Liver (tissue), 9 donors: ENCODE results near the gene CBFA2T2. TPM values are rescaled to one million over a fixed set of nuclear protein-coding genes. Genes with fewer than 3 reads are reported as not detected.

Source experiments
- DNase-seq: peaks from one replicate; pipeline ENCODE4 v3.0.0-alpha.2; 2017; ENCODE audit warnings: low spot score
- H3K27ac ChIP-seq, 2 donors: one replicate each; pipeline ENCODE4 v1.7.0; 2013; ENCODE audit warnings: inconsistent platforms in 2 of 2, low read length in 2 of 2, control low read depth in 1 of 2, low read depth in 1 of 2, mild to moderate bottlenecking in 1 of 2
- H3K27me3 ChIP-seq, 4 donors: one replicate each; pipeline versions ENCODE4 v1.6.1 to v1.7.0; 2013; ENCODE audit warnings: low read length in 3 of 4, inconsistent platforms in 1 of 4, mild to moderate bottlenecking in 1 of 4, moderate library complexity in 1 of 4; ENCODE audit not compliant: control insufficient read depth in 4 of 4, insufficient read depth in 4 of 4
- H3K36me3 ChIP-seq, 4 donors: one replicate each; pipeline versions ENCODE4 v1.6.1 to v1.7.0; 2013; ENCODE audit warnings: low read length in 3 of 4, mild to moderate bottlenecking in 3 of 4, low read depth in 1 of 4, moderate library complexity in 1 of 4; ENCODE audit not compliant: control insufficient read depth in 4 of 4, insufficient read depth in 3 of 4
- H3K4me1 ChIP-seq, 4 donors: one replicate each; pipeline versions ENCODE4 v1.6.1 to v1.7.0; 2013; ENCODE audit warnings: low read length in 3 of 4, mild to moderate bottlenecking in 3 of 4, moderate library complexity in 1 of 4; ENCODE audit not compliant: control insufficient read depth in 4 of 4, insufficient read depth in 4 of 4
- H3K4me3 ChIP-seq, 3 donors: one replicate each; pipeline versions ENCODE4 v1.6.1 to v1.7.0; 2013; ENCODE audit warnings: low read length in 3 of 3, control low read depth in 1 of 3, low read depth in 1 of 3, mild to moderate bottlenecking in 1 of 3
- H3K9ac ChIP-seq, 2 donors: one replicate each; pipeline ENCODE4 v1.7.0; 2013; ENCODE audit warnings: low read length in 2 of 2, mild to moderate bottlenecking in 2 of 2, moderate library complexity in 2 of 2, control low read depth in 1 of 2, low read depth in 1 of 2
- H3K9me3 ChIP-seq, 4 donors: one replicate each; pipeline versions ENCODE4 v1.6.1 to v1.7.0; 2013; ENCODE audit warnings: low read length in 3 of 4; ENCODE audit not compliant: control insufficient read depth in 4 of 4
- ATF3 ChIP-seq: IDR thresholded peaks from 2 replicates; pipeline ENCODE4 v1.6.1; 2016; ENCODE audit warnings: antibody characterized with exemption
- CTCF ChIP-seq: fragments of 150-350 bp; IDR thresholded peaks from 2 replicates; pipeline ENCODE4 v1.5.1; 2017; ENCODE audit warnings: improper control_type of control experiment, low read depth, low read length; ENCODE audit not compliant: missing input control
- EGR1 ChIP-seq, 2 donors: IDR thresholded peaks; 2 replicates each; pipeline ENCODE4 v1.6.1; 2016 to 2018; ENCODE audit warnings: antibody characterized with exemption in 2 of 2, low read depth in 2 of 2
- FOXA1 ChIP-seq: IDR thresholded peaks from 2 replicates; pipeline ENCODE4 v1.6.1; 2016; ENCODE audit warnings: antibody characterized with exemption
- FOXA2 ChIP-seq: IDR thresholded peaks from 2 replicates; pipeline ENCODE4 v1.6.1; 2016; ENCODE audit warnings: antibody characterized with exemption
- GABPA ChIP-seq, 2 donors: IDR thresholded peaks in 1 of 2; conservative IDR thresholded peaks in 1 of 2; 2 replicates each; pipeline ENCODE4 v1.6.1; 2016; ENCODE audit warnings: antibody characterized with exemption in 2 of 2, mild to moderate bottlenecking in 1 of 2, moderate library complexity in 1 of 2
- HNF4A ChIP-seq, 2 donors: conservative IDR thresholded peaks; 2 replicates each; pipeline ENCODE4 v1.6.1; 2016; ENCODE audit warnings: antibody characterized with exemption in 2 of 2, mild to moderate bottlenecking in 2 of 2
- HNF4G ChIP-seq: IDR thresholded peaks from 2 replicates; pipeline ENCODE4 v1.6.1; 2016; ENCODE audit warnings: antibody characterized with exemption
- JUND ChIP-seq, 2 donors: IDR thresholded peaks; 2 replicates each; pipeline ENCODE4 v1.6.1; 2016; ENCODE audit warnings: antibody characterized with exemption in 2 of 2
- MAX ChIP-seq: IDR thresholded peaks from 2 replicates; pipeline ENCODE4 v1.6.1; 2016; ENCODE audit warnings: antibody characterized with exemption
- NR2F2 ChIP-seq: IDR thresholded peaks from 2 replicates; pipeline ENCODE4 v1.6.1; 2016; ENCODE audit warnings: antibody characterized with exemption
- RAD21 ChIP-seq, 2 donors: IDR thresholded peaks; 2 replicates each; pipeline ENCODE4 v1.6.1; 2016; ENCODE audit warnings: antibody characterized with exemption in 2 of 2, mild to moderate bottlenecking in 2 of 2
- RXRA ChIP-seq, 2 donors: IDR thresholded peaks; 2 replicates each; pipeline ENCODE4 v1.6.1; 2017 to 2018; ENCODE audit warnings: antibody characterized with exemption in 2 of 2, mild to moderate bottlenecking in 1 of 2
- SP1 ChIP-seq: IDR thresholded peaks from 2 replicates; pipeline ENCODE4 v1.6.1; 2018; ENCODE audit warnings: antibody characterized with exemption, mild to moderate bottlenecking
- TAF1 ChIP-seq: conservative IDR thresholded peaks from 2 replicates; pipeline ENCODE4 v1.6.1; 2016; ENCODE audit warnings: antibody characterized with exemption, mild to moderate bottlenecking
- YY1 ChIP-seq: IDR thresholded peaks from 2 replicates; pipeline ENCODE4 v1.6.1; 2016; ENCODE audit warnings: antibody characterized with exemption, mild to moderate bottlenecking
- ZBTB33 ChIP-seq: IDR thresholded peaks from 2 replicates; pipeline ENCODE4 v1.6.1; 2016; ENCODE audit warnings: antibody characterized with exemption
- WGBS: extraction: QIAGEN DNeasy Blood & Tissue Kit; methylation state at CpG from one replicate; pipeline ENCODE4 v1.1.7; 2013; 5-methylcytosine and 5-hydroxymethylcytosine counted together
- polyA plus RNA-seq, 2 donors: library from polyadenylated mRNA; stranded (reverse) in 1 of 2; unstranded in 1 of 2; fragments of 200-250 nt in 1 of 2; fragments of >200 nt in 1 of 2; fragmentation: Nextera tagmentation in 1 of 2; extraction: Ambion mirVana in 1 of 2; gene quantifications; one replicate each; pipeline versions ENCODE4 v1.2.1 to v1.2.3, GENCODE V29; 2013 to 2015
- total RNA-seq, 2 donors: library from RNA; depleted of rRNA; stranded (reverse); fragments of >200 nt; gene quantifications; one replicate each; pipeline ENCODE4 v1.2.3, GENCODE V29; 2014
- donor health status: healthy.
- donor health status: healthy.
- donor health status: healthy.
- donor health status: healthy.
- donor health status: healthy.

CBFA2T2 gene
- total and polyA plus RNA-seq, 4 donors: 2.0 to 5.5 (median 5.3) TPM

GRCh38 chr20:33531885-33532284 lies 42.0 kb downstream of the CBFA2T2 start:
- DNase-seq: no peak
- no peak overlapping the region for H3K9ac ChIP-seq

GRCh38 chr20:33532753-33533459 lies 43.0 kb downstream of the CBFA2T2 start:
- DNase-seq: no peak
- no peaks in the 10 kb centered on the region for H3K9me3 ChIP-seq
- peaks cover 1 to 20% (median 13%) of the 10 kb centered on the region in 4 donors for H3K4me1 ChIP-seq
- 66% methylated on average over 2 of the region's 2 CpGs for whole genome bisulfite sequencing
- no peaks in the 10 kb centered on the region for H3K27me3 ChIP-seq
- no peak overlapping the region for H3K4me3 ChIP-seq
- H3K36me3 ChIP-seq: no peaks in the 10 kb centered on the region
- no peak overlapping the region for H3K9ac ChIP-seq
- H3K27ac ChIP-seq: no peak overlapping the region
- TF ChIP-seq ATF3 (no peak), GABPA (IDR thresholded peaks at IDR 0.05 in 1 of 2, conservative IDR thresholded peaks at IDR 0.05 in 1 of 2) (no peak), FOXA1 (no peak), RXRA (IDR thresholded peaks at IDR 0.05) (no peak), YY1 (no peak), SP1 (no peak), NR2F2 (no peak), TAF1 (no peak), MAX (no peak), CTCF (no peak), ZBTB33 (no peak), HNF4G (no peak)

More at GRCh38 chr20:33531885-33532284, 42.0 kb downstream of the CBFA2T2 start:
- TF ChIP-seq NR2F2: no peak
- no peak for TF ChIP-seq YY1
- TF ChIP-seq HNF4A (conservative IDR thresholded peaks at IDR 0.05): no peak
- no peak for TF ChIP-seq RXRA (IDR thresholded peaks at IDR 0.05)
- TF ChIP-seq TAF1: no peak
- no peak for TF ChIP-seq JUND (IDR thresholded peaks at IDR 0.05)
- no peak for TF ChIP-seq SP1
- no peak for TF ChIP-seq FOXA2
- TF ChIP-seq GABPA (IDR thresholded peaks at IDR 0.05 in 1 of 2, conservative IDR thresholded peaks at IDR 0.05 in 1 of 2): no peak
- no peak for TF ChIP-seq ATF3
- TF ChIP-seq ZBTB33: no peak
- TF ChIP-seq EGR1 (IDR thresholded peaks at IDR 0.05; ENCODE audit: low read depth in 2 of 2): no peak
- no peak for TF ChIP-seq HNF4G
- TF ChIP-seq CTCF: no peak
- no peak for TF ChIP-seq RAD21 (IDR thresholded peaks at IDR 0.05)
- H3K27ac ChIP-seq: peak overlapping the region in 1 of 2 donors; percentile 54
- no peak overlapping the region for H3K4me3 ChIP-seq
- peaks cover 1 to 17% (median 13%) of the 10 kb centered on the region in 4 donors for H3K4me1 ChIP-seq
- H3K9me3 ChIP-seq: no peaks in the 10 kb centered on the region
- 73% methylated on average over 1 of the region's 1 CpG for WGBS
- H3K27me3 ChIP-seq: no peaks in the 10 kb centered on the region
- no peaks in the 10 kb centered on the region for H3K36me3 ChIP-seq
